ENCODE results near the gene CDH13. TPM values are rescaled to one million over a fixed set of nuclear protein-coding genes. Genes with fewer than 3 reads are reported as not detected.

Gene CDH13
- total RNA-seq, 1 donor from 2014 or later: 81.1 TPM

- Mint-ChIP-seq H3K27me3 (ENCODE audit: unreplicated experiment) (peaks cover 2% of the 10 kb centered on the region), H3K36me3 (ENCODE audit: unreplicated experiment) (peaks cover 12% of the 10 kb centered on the region), H3K9me3 (ENCODE audit: unreplicated experiment) (peaks cover 1% of the 10 kb centered on the region), H3K4me3 (ENCODE audit: unreplicated experiment) (no peak overlapping the region), H3K4me1 (ENCODE audit: low read depth, unreplicated experiment) (peaks cover 6% of the 10 kb centered on the region), H3K27ac (ENCODE audit: unreplicated experiment) (peak overlapping the region; percentile 31)
- DNase-seq: no peak
- TF ChIP-seq, protein P1, sequence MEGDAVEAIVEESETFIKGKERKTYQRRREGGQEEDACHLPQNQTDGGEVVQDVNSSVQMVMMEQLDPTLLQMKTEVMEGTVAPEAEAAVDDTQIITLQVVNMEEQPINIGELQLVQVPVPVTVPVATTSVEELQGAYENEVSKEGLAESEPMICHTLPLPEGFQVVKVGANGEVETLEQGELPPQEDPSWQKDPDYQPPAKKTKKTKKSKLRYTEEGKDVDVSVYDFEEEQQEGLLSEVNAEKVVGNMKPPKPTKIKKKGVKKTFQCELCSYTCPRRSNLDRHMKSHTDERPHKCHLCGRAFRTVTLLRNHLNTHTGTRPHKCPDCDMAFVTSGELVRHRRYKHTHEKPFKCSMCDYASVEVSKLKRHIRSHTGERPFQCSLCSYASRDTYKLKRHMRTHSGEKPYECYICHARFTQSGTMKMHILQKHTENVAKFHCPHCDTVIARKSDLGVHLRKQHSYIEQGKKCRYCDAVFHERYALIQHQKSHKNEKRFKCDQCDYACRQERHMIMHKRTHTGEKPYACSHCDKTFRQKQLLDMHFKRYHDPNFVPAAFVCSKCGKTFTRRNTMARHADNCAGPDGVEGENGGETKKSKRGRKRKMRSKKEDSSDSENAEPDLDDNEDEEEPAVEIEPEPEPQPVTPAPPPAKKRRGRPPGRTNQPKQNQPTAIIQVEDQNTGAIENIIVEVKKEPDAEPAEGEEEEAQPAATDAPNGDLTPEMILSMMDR (IDR thresholded peaks at IDR 0.05; ENCODE audit: partially characterized antibody, unreplicated experiment): no peak
Observed at GRCh38 chr16:83137326-83137781, 510.6 kb downstream of the CDH13 start.

DNA sequence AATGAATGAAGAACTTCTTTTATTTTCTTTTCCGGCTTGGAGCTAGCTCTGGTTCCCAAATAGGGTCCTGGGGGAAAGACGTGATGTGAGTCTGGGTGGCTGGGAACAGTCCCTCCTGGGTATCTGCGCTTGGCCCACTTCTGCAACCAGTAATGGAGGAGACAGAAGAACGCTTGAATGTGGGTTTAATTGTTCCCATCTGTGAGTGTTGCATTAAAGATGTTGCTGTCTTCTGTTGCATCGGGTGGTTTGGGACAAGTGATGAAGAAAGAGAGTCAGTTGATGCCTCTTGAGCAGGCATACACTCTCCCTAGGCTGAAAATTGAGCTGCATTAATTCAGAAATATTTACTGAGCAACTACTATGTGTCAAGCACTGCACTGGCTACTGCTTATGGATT lies 511.1 kb downstream of the CDH13 start:
- Mint-ChIP-seq H3K9me3 (ENCODE audit: unreplicated experiment) (peaks cover 1% of the 10 kb centered on the region), H3K4me1 (ENCODE audit: low read depth, unreplicated experiment) (peaks cover 6% of the 10 kb centered on the region), H3K36me3 (ENCODE audit: unreplicated experiment) (peaks cover 12% of the 10 kb centered on the region), H3K4me3 (ENCODE audit: unreplicated experiment) (no peak overlapping the region), H3K27me3 (ENCODE audit: unreplicated experiment) (peaks cover 2% of the 10 kb centered on the region), H3K27ac (ENCODE audit: unreplicated experiment) (no peak overlapping the region)
- TF ChIP-seq, protein P1 (IDR thresholded peaks at IDR 0.05; ENCODE audit: partially characterized antibody, unreplicated experiment): no peak
- DNase-seq: no peak

DNA sequence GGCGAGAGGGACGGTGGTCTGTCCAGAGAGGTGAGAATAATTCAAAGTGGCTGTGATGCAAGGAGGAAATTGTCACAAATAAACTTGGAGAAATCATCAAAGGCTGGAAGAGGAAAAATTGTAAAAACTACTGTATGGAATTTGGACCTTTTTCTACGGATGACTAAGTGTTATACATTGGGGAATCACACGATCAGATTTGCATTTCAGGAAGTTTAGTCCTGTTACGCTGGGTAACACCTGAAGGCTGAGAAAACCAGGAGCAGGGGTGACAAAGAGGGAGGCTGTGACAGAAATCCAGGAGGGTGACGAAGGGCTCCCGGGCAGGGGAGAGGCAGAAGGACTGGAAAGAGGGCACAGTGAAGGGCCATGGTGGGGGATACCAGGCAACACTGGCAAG lies 511.7 kb downstream of the CDH13 start:
- no peak for DNase-seq
- H3K4me3 Mint-ChIP-seq (ENCODE audit: unreplicated experiment): no peak overlapping the region
- H3K27me3 Mint-ChIP-seq (ENCODE audit: unreplicated experiment): peaks cover 2% of the 10 kb centered on the region
- peaks cover 6% of the 10 kb centered on the region for H3K4me1 Mint-ChIP-seq (ENCODE audit: low read depth, unreplicated experiment)
- TF ChIP-seq, protein P1 (IDR thresholded peaks at IDR 0.05; ENCODE audit: partially characterized antibody, unreplicated experiment): no peak
- H3K36me3 Mint-ChIP-seq (ENCODE audit: unreplicated experiment): peaks cover 12% of the 10 kb centered on the region
- peaks cover 1% of the 10 kb centered on the region for H3K9me3 Mint-ChIP-seq (ENCODE audit: unreplicated experiment)
- H3K27ac Mint-ChIP-seq (ENCODE audit: unreplicated experiment): no peak overlapping the region

DNA sequence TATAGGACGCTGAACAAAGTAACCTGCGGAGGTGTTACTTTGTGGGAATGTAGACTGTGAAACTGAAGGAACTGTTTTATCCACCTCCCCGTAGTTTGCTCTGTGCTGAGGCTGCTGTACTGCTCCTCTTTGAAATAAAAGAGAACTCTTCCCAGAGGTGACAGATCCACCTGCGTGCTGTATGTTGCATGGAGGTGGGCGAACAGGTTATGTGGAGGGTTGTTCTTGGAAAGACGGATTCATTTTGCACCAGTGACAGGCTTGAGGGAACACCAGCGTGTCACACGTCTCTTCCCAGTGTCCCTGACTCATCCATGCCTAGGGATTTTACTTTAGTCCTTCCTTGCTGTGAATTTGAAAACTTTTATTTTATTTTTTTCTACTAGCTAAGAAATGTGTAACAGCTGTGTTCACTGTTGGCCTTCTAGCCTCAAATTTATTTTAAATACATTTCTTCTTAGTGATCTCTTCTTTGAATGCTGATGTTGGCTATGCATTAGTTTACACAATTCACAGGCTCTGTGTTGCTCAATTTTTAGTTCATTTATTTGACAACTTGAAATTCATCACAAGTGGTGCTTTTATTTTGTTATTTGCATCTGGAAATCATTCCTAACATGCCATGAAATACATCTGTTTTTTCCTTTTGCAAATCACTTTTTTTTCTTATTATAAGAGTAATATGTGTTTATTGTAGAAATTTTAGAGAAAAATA lies 512.4 kb downstream of the CDH13 start:
- Mint-ChIP-seq H3K36me3 (ENCODE audit: unreplicated experiment) (peaks cover 12% of the 10 kb centered on the region), H3K4me3 (ENCODE audit: unreplicated experiment) (no peak overlapping the region), H3K27me3 (ENCODE audit: unreplicated experiment) (peaks cover 2% of the 10 kb centered on the region), H3K4me1 (ENCODE audit: low read depth, unreplicated experiment) (peaks cover 11% of the 10 kb centered on the region), H3K27ac (ENCODE audit: unreplicated experiment) (no peak overlapping the region), H3K9me3 (ENCODE audit: unreplicated experiment) (peaks cover 1% of the 10 kb centered on the region)
- TF ChIP-seq, protein P1 (IDR thresholded peaks at IDR 0.05; ENCODE audit: partially characterized antibody, unreplicated experiment): no peak
- DNase-seq: no peak

DNA sequence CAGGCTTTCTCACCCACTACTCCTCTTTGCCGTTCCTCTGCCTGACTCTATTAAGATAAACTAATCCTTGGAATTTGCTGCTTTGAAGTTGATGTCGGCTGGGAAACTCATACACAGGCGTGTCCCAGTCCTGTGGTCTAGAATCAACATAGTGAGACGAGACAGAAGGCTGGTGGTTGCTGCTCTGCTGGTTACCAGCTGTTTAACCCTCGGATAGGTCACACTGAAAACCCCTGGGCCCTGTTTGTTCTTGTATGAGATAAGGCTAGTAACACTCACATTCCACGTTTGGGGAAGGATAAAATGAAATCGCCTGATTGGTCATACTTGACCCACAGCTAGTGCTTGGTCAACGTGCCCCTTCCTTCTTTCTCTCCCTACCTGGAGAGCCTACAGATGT lies 517.0 kb downstream of the CDH13 start:
- TF ChIP-seq, protein P1 (IDR thresholded peaks at IDR 0.05; ENCODE audit: partially characterized antibody, unreplicated experiment): no peak
- DNase-seq: no peak
- no peaks in the 10 kb centered on the region for H3K27me3 Mint-ChIP-seq (ENCODE audit: unreplicated experiment)
- H3K27ac Mint-ChIP-seq (ENCODE audit: unreplicated experiment): no peak overlapping the region
- H3K4me1 Mint-ChIP-seq (ENCODE audit: low read depth, unreplicated experiment): peaks cover 12% of the 10 kb centered on the region
- H3K4me3 Mint-ChIP-seq (ENCODE audit: unreplicated experiment): no peak overlapping the region
- H3K36me3 Mint-ChIP-seq (ENCODE audit: unreplicated experiment): peaks cover 12% of the 10 kb centered on the region
- H3K9me3 Mint-ChIP-seq (ENCODE audit: unreplicated experiment): no peaks in the 10 kb centered on the region
